ENCODE measurements around the gene FXYD1.

GRCh38 chr19:35153701-35154524, 15.3 kb downstream of the FXYD1 start:
- TF ChIP-seq POLR2A (IDR thresholded peaks at IDR 0.05; ENCODE audit: low read depth, low read length) = no peak
- TF ChIP-seq POLR2AphosphoS5 (IDR thresholded peaks at IDR 0.05; ENCODE audit: low read depth, low read length) = no peak
- no peak for TF ChIP-seq TAF1 (IDR thresholded peaks at IDR 0.05; ENCODE audit: borderline replicate concordance, low read depth, low read length)

All from GM12892 (cell line).